ENCODE results near the gene LRPPRC.
"Not testable (repeated sequence)": the region's sequence is repeated elsewhere in the genome, so short reads cannot be mapped to it uniquely, and the experiment has no call there.

Gene LRPPRC

DNA sequence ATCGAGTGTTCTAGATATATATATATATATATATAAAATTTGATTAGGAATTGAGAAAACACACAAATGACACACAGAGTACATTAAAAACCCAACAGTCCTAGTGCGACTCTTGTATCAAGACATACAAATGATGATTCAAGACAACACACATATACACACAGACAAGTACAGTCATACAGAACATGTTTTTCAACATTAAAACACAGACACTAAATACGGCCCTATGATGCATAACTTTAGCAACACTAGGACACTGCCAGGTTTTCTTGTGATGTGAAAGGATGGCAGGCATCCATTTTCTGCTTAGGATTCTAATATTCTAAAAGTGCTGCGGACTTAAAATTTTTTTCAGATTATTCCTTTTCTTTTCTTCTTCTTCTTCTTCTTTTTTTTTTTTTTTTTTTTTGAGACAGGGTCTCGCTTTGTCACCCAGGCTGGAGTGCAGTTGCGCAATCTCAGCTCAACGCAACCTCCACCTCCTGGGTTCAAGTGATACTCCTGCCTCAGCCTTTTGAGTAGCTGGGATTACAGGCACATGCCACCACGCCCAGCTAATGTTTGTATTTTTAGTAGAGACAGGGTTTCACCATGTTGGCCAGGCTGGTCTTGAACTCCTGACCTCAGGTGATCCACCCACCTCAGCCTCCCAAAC lies 84.5 kb downstream of the LRPPRC start:
- in situ Hi-C loops (cut with MboI; ENCODE audit: low sequenced_read_pairs) = not testable (repeated sequence)

DNA sequence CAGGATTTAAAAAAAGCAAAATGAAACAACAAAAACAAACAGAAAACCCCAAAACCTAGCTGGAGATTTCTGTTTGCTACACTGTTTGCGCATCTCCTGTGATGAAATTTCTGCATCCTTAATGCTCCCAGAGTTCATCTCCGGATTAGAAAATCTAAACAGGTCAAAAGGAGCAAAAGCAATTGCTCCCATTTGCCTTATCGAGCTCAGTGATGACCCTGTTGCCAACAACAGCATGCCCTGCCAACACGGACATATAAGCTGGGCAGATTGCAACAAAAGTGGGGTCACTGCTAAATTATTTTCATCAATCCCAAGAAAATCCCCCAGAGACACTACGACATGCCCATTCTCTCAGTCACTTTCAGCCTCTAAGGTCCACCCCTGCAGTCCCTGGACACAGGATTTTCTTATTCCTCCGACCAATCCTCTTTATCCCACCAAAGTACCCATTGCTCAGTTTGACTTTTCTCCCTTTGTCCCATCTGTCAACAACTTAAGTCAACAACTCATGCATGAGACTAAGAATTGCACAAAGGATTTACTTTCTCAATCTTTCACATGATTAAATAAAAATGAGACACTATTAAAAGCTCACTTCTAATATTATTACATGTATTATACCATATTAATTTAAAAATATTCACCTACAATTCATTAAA lies 89.2 kb downstream of the LRPPRC start:
- in situ Hi-C loops (cut with MboI; ENCODE audit: low sequenced_read_pairs) = no loop called here

DNA sequence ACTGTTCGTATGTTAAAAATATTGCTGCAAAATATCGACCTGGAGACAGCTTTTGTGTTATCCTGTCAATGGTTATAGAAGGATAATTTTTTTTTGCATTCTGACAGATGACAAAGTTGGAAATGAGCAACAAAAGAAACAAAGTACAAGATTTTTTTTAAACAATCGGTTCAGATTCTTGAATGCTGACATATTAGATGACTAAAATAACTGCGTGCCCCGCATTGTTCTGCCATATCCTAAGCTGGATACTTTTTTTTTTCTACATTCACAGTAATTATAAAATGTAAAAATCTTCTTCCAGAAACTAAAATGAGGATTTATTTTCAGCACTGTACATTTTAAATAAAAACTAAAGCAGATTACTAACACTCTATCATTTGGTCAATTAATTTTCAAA lies 89.9 kb downstream of the LRPPRC start:
- in situ Hi-C loops (cut with MboI; ENCODE audit: low sequenced_read_pairs) = no loop called here

DNA sequence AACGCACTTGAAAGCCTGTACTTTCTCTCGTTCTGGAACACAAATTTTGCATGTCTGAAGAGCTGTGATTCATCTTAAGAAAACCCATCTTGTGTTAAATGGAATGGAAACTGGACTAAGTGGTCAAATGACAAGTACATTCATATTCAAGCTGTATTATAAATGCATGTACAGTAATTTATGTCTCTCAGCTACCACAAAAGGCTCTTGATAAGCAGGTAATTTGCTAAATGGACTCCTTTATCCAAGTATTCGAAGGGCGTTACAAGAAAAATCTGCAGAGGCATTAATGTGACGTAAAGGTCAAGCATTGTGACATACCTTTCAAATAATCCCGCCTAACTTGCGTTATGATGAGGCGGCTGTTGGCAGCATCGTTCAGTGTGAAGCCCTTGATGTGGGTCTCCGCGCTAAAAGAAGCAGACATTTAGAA lies 90.4 kb downstream of the LRPPRC start:
- in situ Hi-C loops (cut with MboI; ENCODE audit: low sequenced_read_pairs) = no loop called here

DNA sequence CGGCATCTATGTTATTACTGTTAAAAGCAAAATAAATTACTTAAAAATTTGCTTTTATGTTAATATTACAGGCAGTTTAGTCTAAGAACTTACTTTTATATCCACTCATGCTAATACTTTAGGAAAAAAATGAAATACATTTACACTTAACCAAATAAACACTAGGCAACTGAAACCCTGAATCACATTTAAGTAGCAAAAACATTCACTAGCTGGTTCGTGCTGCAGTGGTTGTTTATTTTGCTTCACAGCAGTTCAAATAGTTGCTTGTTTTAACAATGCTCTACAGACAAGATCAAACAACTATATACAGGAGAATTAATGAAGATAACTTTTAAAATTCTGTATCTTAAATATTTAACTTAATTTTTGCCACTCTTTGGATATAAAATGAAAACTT lies 96.2 kb downstream of the LRPPRC start:
- in situ Hi-C loops (cut with MboI; ENCODE audit: low sequenced_read_pairs) = no loop called here

DNA sequence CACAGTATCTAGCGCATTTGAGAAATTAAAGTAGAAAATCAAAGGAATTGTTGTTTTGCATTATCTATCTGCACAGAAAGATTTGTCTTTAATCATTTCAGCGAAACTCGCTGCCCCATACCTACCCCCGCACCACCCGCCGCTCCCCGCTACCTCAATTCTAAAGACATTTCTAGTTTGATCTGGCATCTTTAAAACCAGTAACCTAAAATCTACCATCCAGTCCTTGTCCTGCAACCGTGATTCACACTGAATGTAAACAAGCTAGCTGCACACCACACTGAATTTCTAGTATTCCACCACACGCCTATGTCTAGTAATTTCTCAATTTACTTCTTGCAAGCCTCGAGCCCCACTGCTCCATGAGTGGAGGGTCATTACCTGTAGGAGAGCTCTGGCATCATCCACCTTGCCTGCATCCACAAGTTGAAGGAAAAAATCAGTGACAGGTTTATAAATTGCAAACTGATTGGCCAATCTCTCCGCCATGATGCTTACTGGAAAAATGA lies 96.9 kb downstream of the LRPPRC start:
- in situ Hi-C loops (cut with MboI; ENCODE audit: low sequenced_read_pairs) = no loop called here

DNA sequence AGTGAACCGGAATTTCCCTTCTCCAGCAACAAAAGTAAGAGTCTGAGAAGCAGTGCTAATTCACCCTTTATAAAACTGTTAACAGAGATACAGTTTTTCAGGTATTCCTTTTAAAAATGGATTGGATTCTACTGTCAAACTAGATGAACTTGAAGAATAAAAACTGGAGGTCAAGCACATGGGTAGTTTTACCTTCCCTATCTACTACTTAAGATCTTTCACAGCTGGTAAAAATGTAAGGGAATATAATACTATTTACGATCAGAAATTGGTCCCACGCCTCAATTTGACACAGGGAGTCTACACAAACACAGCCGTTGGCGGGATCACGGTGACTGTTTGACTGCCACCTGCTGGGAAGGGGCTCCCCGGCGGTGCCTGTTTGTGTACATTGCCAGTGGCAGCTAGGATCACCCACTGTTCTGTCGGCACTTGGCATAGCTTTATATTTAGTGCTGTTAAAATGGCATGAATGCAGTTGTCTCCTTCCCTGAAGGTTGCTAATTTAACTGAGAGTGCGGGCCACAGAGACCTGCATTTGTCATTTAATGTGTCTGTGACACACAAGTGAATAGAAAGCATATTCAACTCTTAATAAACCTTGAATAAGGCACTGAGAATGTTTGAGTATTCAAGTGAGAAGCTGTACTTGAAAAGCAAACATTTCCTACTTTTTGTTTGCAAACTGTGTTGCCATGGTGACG lies 97.5 kb downstream of the LRPPRC start:
- in situ Hi-C loops (cut with MboI; ENCODE audit: low sequenced_read_pairs) = no loop called here

DNA sequence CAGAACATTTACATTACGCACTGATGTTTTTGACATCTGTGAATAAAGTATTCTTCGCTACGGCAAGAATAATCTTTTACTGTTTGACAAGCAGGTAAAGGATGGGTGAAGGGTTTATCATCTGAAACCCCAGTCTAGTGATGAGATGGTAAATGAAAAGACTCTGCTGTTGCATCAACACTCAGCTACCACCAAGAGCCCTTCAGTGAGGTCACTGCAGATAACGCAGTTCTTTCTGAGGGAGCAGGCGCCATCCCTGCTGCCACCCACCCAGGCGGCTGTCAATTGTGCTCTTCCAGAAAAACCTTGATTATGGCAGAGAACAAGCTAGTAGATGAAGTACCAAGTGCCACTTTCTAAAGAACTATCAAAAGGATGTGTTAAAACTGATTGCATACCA lies 98.3 kb downstream of the LRPPRC start:
- in situ Hi-C loops (cut with MboI; ENCODE audit: low sequenced_read_pairs) = no loop called here

DNA sequence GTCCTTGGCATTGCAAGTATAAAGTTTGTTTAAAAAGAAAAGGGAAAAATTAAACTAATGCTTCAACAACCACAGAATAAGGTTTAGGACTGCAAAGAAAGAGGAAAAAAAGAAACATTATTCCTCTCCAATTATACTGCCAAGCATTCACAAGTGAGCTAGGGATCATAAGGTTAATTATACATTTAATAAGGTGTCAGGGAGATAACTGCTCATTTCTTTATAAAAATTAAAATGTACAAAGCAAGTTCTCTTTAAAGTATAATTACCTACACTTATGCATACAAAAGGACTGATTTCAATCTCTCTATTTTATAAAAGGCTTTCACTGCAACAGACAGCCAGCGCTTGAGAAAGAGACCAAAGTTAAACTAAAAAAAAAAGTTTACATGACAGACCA lies 98.9 kb downstream of the LRPPRC start:
- in situ Hi-C loops (cut with MboI; ENCODE audit: low sequenced_read_pairs) = no loop called here

DNA sequence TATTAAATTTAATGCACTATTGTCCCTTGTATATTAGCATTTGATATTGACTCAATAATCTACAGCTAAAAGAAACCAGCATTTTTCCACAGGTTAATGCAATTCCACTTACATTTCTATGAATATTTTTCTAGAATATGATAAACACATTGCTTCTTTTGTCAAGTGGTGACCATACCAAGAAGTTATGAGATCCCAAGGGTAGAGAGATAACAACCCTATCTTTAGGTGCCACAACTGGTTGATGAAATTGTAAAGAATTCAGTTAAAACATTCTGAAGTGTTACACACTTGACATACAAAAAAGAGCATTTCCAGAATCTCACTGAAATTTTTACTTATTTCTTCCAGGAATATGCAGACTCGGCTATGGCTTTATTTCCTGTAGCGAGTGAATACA lies 101.0 kb downstream of the LRPPRC start:
- in situ Hi-C loops (cut with MboI; ENCODE audit: low sequenced_read_pairs) = no loop called here

DNA sequence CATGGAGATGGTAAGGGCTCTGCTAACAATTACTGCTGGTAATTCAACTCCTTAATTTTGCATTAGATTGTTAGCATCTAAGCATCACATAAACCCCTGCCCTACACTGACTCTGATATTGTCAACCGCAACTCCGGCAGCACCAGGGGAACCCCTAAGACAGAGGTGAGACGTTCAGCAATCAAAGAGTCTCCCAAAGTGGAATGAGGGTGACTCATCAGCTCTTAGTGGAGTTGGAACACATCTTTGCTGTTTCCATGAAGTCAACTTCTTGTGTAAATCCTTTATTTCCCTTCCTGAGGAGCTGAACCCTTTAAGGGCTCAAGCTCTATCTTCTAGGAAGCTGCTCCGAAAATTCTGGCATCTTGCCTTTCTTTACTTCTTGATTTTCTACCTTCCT lies 104.9 kb downstream of the LRPPRC start:
- in situ Hi-C loops (cut with MboI; ENCODE audit: low sequenced_read_pairs) = no loop called here

DNA sequence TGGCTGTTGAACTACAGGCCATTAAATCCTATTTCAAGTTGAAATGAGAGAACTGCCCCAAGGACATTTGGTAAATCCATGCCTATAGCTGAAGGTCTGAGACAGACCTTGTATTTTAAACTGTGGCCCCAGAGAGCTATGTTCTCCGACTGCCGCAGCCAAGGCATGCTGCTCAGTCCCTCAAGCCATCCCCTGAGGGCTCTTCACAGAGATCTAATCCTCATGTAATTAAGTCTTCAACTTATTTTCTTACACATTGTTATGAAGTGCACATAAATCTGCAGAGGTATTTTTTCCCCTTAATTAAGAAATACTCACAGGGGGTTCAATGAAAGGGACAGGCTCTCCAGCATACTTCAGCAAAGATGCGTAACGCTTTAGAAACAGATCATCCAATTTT lies 106.4 kb downstream of the LRPPRC start:
- in situ Hi-C loops (cut with MboI; ENCODE audit: low sequenced_read_pairs) = no loop called here

DNA sequence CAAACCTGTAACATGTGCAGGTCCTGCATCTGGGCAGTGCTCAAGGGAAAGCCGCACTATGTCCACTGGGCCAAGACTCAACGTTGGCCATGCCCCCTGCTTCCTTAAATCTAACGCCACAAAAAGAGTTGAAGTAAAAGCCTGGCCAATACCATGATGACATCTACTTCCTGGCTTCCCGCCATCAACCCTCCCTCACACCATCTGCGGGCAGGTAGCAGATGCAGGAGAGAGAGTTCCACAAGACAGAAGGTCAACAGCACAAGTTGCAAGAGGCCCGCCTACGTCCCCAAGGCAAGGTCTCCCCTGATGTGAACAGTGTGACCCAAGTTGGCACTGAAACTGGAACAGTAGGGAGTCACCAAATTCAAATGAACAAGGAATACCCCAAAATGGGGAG lies 108.6 kb downstream of the LRPPRC start:
- in situ Hi-C loops (cut with MboI; ENCODE audit: low sequenced_read_pairs) = no loop called here

DNA sequence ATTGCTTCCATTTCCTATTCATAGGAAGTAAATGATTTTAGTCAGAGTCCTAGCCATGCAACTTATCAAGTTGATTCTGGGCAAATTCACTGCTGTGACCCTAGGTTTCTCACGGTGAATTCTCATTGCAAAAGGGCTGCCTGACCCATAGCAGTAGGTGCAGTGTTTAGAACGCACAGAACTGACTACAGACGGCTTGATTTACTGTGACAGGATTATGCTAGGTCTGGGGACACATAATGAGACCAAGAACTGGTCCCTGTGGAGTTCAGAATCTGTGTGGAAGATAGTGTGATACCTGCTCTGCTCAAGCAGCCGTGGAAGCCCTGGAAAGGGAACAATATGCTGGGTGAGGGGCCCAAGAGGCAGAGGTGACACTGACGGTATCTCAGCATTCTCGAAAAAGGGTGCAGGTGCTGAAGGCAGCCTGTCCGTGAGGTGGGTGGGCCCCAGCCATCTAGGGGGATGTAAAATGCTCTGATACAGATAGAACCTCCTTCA lies 110.6 kb downstream of the LRPPRC start:
- in situ Hi-C loops (cut with MboI; ENCODE audit: low sequenced_read_pairs) = no loop called here

DNA sequence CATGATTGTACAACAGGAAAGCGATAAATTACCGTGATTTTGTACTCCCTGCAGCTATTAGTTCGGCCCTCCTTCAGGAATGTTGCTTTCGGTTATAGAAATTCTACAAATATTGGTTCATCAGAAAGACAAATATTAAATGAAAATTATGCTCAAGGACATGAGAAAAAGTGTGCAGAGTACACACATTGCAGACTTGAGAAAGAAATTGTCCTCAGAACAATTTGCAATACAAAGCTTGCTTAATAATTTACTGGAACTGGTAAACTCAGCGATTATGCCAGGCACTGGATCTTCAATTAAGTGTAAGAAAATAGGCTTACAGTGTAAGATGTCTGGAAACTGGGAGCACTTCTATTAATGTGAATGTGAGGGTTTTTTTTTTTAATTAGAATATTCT lies 111.1 kb downstream of the LRPPRC start:
- in situ Hi-C loops (cut with MboI; ENCODE audit: low sequenced_read_pairs) = no loop called here

DNA sequence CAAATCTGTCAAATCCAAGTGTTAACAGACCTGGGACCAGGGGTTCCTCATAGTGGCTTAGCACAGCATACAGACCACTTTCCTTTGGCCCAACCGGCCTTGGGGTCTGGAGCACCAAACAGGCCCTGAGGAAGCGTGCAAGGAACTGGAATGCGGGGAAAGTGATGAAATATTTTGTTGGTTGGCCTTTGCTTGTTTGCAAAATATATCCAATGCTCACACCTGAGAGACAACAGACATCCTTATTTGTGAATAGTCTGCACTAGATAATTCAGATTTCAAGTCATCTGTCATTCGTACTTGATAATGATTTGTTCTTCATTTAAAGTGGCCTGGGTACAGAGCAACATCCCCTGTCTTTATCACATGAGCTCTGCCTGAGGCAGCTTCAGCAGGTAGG lies 113.5 kb downstream of the LRPPRC start:
- in situ Hi-C loops (cut with MboI; ENCODE audit: low sequenced_read_pairs) = no loop called here

DNA sequence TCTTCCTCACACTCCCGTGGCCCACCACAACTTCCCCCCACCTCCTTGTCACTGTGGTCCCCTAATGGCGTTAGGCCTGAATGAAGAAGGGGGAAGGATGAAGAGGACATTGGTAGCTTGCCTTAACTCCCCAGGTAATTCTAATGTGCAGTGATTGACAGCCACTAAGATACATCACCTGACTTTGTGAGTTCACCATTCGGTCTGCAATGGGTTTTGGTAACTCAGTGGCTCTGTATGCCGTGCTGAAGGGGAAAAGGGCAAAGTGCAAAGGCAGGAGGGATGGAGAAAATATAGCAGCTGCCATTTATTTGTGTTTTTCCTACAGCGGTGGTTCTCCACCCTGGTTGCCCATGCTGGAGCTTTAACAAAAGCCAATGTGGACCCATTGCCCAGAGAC lies 114.8 kb downstream of the LRPPRC start:
- in situ Hi-C loops (cut with MboI; ENCODE audit: low sequenced_read_pairs) = no loop called here

DNA sequence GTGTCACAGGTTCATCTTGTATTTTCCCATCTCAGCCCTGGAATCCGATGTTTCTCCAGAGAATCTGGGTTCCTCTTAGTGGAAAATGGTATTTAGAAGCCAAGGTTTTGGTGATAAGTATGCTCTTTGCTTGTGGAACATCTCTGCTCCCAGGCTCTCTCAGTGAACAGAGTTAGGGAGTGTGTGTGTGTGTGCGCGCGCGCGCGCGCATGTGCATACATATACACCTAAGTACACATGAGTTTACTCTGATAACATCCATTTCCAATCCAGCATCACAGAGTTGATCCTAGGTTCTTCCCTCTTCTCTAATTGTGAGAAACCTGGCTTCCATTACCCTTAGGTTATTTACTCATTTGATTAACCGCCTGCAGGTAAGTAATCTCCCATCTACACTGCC lies 115.3 kb downstream of the LRPPRC start:
- in situ Hi-C loops (cut with MboI; ENCODE audit: low sequenced_read_pairs) = no loop called here

DNA sequence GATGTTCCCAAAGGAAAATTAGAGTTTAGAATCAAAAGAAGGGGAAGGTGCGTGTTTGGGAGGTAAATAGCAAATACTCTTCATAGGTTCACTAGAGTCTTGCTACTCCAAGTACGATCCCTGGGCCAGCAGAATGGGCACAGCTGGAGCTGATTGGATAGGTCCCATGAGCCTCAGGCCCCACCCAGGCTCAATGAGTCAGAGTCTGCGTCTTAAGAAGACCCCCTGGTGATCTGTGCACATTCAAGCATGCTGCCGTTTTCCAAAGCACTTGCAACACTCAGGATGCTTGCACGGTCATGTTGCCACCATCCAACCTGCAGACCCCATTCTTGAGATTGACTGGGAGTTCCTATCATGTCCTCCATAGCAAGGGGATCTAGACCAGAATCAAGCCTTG lies 116.5 kb downstream of the LRPPRC start:
- in situ Hi-C loops (cut with MboI; ENCODE audit: low sequenced_read_pairs) = no loop called here

DNA sequence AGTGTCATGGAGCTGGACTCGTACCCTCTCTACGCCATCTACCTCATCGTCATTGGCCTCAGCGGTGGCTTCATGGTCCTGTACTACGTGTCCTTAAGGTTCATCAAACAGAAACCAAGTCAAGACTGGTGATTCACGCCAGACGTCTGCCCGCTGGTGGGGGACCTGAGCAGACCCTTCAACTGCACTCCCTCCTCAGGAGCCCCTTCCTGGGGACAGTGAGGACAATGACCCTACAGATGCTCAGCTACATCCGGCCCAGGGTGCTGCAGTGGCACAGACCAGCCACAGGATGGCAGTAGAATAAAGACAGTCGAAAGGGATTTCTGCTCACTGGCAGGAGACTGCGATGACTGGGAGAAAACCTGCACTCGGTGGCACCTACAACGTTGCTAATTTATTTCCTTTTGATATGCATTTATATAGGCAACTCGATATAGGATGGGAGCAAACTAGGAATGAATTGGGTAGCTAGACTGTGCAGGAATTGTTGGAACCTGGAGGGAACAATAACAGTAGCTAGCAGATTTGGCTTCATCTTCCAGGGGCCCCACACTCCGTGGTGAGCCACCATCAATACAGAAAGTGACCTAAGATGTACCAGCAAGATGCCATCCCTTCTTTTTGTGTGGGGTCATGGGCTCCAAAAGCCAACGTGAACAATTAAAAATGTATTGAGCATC lies 117.9 kb downstream of the LRPPRC start:
- in situ Hi-C loops (cut with MboI; ENCODE audit: low sequenced_read_pairs) = no loop called here

DNA sequence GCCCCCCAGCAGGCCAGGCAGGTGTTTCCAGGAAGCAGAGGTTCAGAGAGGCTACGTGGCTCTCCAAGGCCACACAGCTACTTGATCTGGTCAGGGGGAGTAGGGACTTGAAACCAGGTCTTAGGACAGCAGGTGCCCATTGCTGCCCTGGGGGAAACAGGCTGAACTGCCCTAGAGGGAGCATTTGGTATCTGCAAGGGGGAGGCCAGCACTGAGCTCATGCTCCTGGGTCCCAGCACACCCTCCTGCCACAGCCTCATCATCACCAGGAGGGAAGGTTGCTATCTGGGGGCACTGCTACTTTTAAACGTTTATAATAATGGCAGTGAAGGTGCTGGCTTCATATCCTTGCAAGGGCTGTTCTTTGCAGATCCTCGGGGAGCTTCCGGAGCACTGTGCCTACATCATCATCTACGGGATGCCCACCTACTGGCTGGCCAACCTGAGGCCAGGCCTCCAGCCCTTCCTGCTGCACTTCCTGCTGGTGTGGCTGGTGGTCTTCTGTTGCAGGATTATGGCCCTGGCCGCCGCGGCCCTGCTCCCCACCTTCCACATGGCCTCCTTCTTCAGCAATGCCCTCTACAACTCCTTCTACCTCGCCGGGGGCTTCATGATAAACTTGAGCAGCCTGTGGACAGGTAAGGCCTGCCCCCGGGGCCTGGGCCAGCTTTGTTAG lies 120.9 kb downstream of the LRPPRC start:
- in situ Hi-C loops (cut with MboI; ENCODE audit: low sequenced_read_pairs) = no loop called here

All from hTERT RPE-1 (cell line).